Activated B cell treated with CpG ODN at 0.5 μM for 24 hours (primary cell): Measurements from ENCODE around the gene MT2A. TPM values are rescaled to one million over a fixed set of nuclear protein-coding genes. Genes with fewer than 3 reads are reported as not detected.
"Not testable (repeated sequence)": the region's sequence is repeated elsewhere in the genome, so short reads cannot be mapped to it uniquely, and the experiment has no call there.

ENCODE experiments used
- ATAC-seq: fragments of 200-7000 bp; cut with Tn5 transposase; one replicate; pipeline ENCODE4 v1.10.0; 2021; ENCODE audit warnings: low read depth, mild to moderate bottlenecking, moderate library complexity
- CTCF ChIA-PET: fragments of 350-600 bp; sonication (Branson Sonifier 250); formaldehyde crosslinking; loops from one replicate; lab custom pipeline; 2021; ENCODE audit warnings: antibody characterized with exemption; lab: Charles Lee
- POLR2A ChIA-PET: fragments of 350-600 bp; sonication (Branson Sonifier 250); formaldehyde crosslinking; loops from one replicate; lab custom pipeline; 2021; ENCODE audit warnings: antibody characterized with exemption; lab: Charles Lee
- DNase-seq: peaks from one replicate; pipeline ENCODE4 v3.0.0; 2022
- H3K27ac Mint-ChIP-seq: one replicate; pipeline ENCODE4 v1.8.0; 2020; ENCODE audit warnings: mixed read lengths
- H3K27me3 Mint-ChIP-seq: one replicate; pipeline ENCODE4 v1.8.0; 2021; ENCODE audit warnings: mixed read lengths
- H3K36me3 Mint-ChIP-seq: one replicate; pipeline ENCODE4 v1.8.0; 2021; ENCODE audit warnings: low read depth, mixed read lengths
- H3K4me1 Mint-ChIP-seq: one replicate; pipeline ENCODE4 v1.8.0; 2021; ENCODE audit warnings: mixed read lengths
- H3K4me3 Mint-ChIP-seq: one replicate; pipeline ENCODE4 v1.8.0; 2020; ENCODE audit warnings: mild to moderate bottlenecking, mixed read lengths
- H3K9me3 Mint-ChIP-seq: one replicate; pipeline ENCODE4 v1.8.0; 2020; ENCODE audit warnings: mixed read lengths
- intact Hi-C: fragments of 100-400 bp; cut with micrococcal nuclease; formaldehyde crosslinking; loops from one replicate; pipeline ENCODE4 v1.15.1; 2024
- total RNA-seq: library from RNA; stranded (reverse); gene quantifications from 2 replicates; pipeline ENCODE4 v1.2.3, GENCODE V29; 2022
- TF ChIP-seq, protein P1 (sequence below): fragments of 200-600 bp; IDR thresholded peaks from one replicate; pipeline ENCODE4 v1.8.0; 2022; ENCODE audit warnings: antibody characterized with exemption, mild to moderate bottlenecking

Gene MT2A
- total RNA-seq, 1 donor from 2014 or later: 77.4 TPM

GRCh38 chr16:56617212-56618085 lies 9.1 kb downstream of the MT2A start:
- no peak overlapping the region for H3K27ac Mint-ChIP-seq
- peaks cover 31% of the 10 kb centered on the region for H3K27me3 Mint-ChIP-seq
- H3K36me3 Mint-ChIP-seq: no peaks in the 10 kb centered on the region
- TF ChIP-seq, protein P1, sequence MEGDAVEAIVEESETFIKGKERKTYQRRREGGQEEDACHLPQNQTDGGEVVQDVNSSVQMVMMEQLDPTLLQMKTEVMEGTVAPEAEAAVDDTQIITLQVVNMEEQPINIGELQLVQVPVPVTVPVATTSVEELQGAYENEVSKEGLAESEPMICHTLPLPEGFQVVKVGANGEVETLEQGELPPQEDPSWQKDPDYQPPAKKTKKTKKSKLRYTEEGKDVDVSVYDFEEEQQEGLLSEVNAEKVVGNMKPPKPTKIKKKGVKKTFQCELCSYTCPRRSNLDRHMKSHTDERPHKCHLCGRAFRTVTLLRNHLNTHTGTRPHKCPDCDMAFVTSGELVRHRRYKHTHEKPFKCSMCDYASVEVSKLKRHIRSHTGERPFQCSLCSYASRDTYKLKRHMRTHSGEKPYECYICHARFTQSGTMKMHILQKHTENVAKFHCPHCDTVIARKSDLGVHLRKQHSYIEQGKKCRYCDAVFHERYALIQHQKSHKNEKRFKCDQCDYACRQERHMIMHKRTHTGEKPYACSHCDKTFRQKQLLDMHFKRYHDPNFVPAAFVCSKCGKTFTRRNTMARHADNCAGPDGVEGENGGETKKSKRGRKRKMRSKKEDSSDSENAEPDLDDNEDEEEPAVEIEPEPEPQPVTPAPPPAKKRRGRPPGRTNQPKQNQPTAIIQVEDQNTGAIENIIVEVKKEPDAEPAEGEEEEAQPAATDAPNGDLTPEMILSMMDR: no peak
- POLR2A ChIA-PET: no interaction called here
- H3K4me1 Mint-ChIP-seq: peaks cover 10% of the 10 kb centered on the region
- no peaks in the 10 kb centered on the region for H3K9me3 Mint-ChIP-seq
- intact Hi-C loops: no loop called here
- ATAC-seq (peak; percentile 57), DNase-seq (no peak)
- H3K4me3 Mint-ChIP-seq: peak overlapping the region; percentile 63
- CTCF ChIA-PET: no interaction called here

DNA sequence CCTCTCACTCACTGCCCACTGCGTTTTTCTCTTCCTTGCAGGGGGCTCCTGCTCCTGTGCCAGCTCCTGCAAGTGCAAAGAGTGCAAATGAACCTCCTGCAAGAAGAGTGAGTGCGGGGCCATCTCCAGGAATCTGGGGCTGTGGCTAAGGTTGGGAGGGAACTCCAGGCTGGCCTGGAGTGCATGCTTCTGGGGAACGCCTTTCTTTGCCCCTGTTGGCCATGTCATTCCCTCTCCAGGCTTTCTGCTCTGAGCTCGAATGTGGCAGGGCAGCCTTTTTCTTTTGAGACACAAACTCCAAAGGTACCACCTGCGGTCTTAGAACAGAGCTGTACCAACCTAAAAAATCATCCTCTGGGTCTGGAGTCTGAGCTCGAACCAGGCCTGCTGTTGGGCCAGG lies 9.8 kb downstream of the MT2A start:
- H3K27ac Mint-ChIP-seq: no peak overlapping the region
- no peaks in the 10 kb centered on the region for H3K36me3 Mint-ChIP-seq
- H3K4me1 Mint-ChIP-seq: peaks cover 10% of the 10 kb centered on the region
- ATAC-seq (no peak), DNase-seq (no peak)
- no peaks in the 10 kb centered on the region for H3K9me3 Mint-ChIP-seq
- TF ChIP-seq, protein P1: no peak
- H3K4me3 Mint-ChIP-seq: no peak overlapping the region
- CTCF ChIA-PET: no interaction called here
- peaks cover 31% of the 10 kb centered on the region for H3K27me3 Mint-ChIP-seq
- POLR2A ChIA-PET: no interaction called here
- intact Hi-C loops: no loop called here

DNA sequence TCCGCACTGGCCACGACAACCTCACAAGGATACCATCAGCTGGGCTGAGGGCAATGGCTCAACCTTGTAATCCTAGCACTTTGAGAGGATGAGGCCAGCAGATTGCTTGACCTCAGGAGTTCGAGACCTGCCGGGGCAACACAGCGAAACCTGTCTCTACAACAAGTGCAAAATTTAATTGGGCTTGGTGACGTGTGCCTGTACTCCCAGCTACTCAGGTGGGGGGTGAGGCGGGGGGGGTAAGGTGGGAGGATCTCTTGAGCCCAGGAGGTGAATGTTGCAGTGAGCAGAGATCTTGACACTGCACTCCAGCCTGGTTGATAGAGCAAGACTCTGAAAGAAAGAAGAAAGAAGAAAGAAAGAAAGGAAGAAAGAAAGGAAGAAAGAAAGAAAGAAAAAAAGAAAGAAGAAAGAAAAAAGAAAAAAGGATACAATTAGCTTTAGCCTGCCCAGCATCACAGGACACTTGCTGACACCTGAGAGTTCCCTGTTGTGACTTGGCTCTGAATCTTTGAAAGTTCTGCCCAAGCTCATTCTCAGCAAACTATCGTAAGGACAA lies 12.0 kb downstream of the MT2A start:
- ChIA-PET CTCF (no interaction called here), POLR2A (no interaction called here)
- intact Hi-C loops: no loop called here

DNA sequence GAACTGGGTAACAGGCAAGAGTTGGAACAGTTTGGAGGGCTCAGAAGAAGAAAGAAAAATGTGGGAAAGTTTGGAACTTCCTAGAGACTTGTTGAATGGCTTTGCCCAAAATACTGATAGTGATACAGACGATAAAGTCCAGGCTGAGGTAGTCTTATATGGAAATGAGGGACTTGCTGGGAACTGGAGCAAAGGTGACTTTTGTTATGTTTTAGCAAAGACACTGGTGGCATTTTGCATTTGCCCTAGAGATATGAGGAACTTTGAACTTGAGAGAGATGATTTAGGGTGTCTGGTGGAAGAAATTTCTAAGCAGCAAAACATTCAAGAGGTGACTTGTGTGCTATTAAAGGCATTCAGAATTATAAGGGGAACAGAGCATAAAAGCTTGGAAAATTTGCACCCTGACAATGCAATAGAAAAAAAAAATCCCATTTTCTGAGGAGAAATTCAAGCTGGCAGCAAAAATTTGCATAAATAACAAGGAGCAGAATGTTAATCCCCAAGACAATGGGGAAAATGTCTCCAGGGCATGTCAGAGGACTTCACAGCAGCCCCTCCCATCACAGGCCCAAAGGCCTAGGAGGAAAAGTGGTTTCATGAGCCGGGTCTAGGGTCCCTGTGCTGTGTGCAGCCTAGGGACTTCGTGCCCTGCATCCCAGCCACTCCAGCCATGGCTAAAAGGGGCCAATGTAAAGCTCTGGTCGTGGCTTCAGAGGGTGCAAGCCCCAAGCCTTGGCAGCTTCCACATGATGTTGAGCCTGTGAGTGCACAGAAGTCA lies 13.5 kb downstream of the MT2A start:
- H3K4me3 Mint-ChIP-seq, DNase-seq, CTCF ChIA-PET, POLR2A ChIA-PET, ATAC-seq, H3K27ac Mint-ChIP-seq, H3K36me3 Mint-ChIP-seq, H3K9me3 Mint-ChIP-seq, intact Hi-C loops: not testable (repeated sequence)
- H3K4me1 Mint-ChIP-seq: peaks cover 21% of the 10 kb centered on the region
- H3K27me3 Mint-ChIP-seq: peaks cover 50% of the 10 kb centered on the region

More for the DNA sequence above, 12.0 kb downstream of the MT2A start:
- DNase-seq (no peak), ATAC-seq (no peak)
- H3K27me3 Mint-ChIP-seq: peaks cover 45% of the 10 kb centered on the region
- H3K4me3 Mint-ChIP-seq: no peak overlapping the region
- no peak overlapping the region for H3K27ac Mint-ChIP-seq
- no peaks in the 10 kb centered on the region for H3K36me3 Mint-ChIP-seq
- TF ChIP-seq, protein P1: no peak
- no peaks in the 10 kb centered on the region for H3K9me3 Mint-ChIP-seq
- H3K4me1 Mint-ChIP-seq: peaks cover 19% of the 10 kb centered on the region

- POLR2A ChIA-PET, ATAC-seq, H3K9me3 Mint-ChIP-seq, H3K27ac Mint-ChIP-seq, DNase-seq, intact Hi-C loops, H3K36me3 Mint-ChIP-seq, H3K4me3 Mint-ChIP-seq: not testable (repeated sequence)
- Mint-ChIP-seq H3K27me3 (peaks cover 42% of the 10 kb centered on the region), H3K4me1 (peaks cover 14% of the 10 kb centered on the region)
- CTCF ChIA-PET: interaction anchor here (0.9 kb wide), 1 partner anchor 77 kb away, joined by 3 read pairs; no protein-coding TSS in a partner anchor
These were observed 14.8 kb downstream of the MT2A start for GRCh38 chr16:56623184-56623583.
